GM12874 (cell line): ENCODE data around the gene PAPOLA.

Experiments
- CTCF ChIP-seq: IDR thresholded peaks from 2 replicates; pipeline ENCODE4 v1.5.1; 2011; ENCODE audit warnings: low read depth, mild to moderate bottlenecking, control low read depth, low read length, moderate library complexity; ENCODE audit not compliant: insufficient read depth

PAPOLA gene

GRCh38 chr14:96489327-96489726, 12.9 kb upstream of the PAPOLA start:
- TF ChIP-seq CTCF = no peak

- TF ChIP-seq CTCF = no peak
Measured at GRCh38 chr14:96493178-96493577, 9.0 kb upstream of the PAPOLA start.

GRCh38 chr14:96494331-96494730, 7.9 kb upstream of the PAPOLA start:
- no peak for TF ChIP-seq CTCF

GRCh38 chr14:96497087-96497486, 5.1 kb upstream of the PAPOLA start:
- TF ChIP-seq CTCF = no peak

GRCh38 chr14:96497586-96497985, 4.6 kb upstream of the PAPOLA start:
- TF ChIP-seq CTCF = no peak

- TF ChIP-seq CTCF = no peak
Measured at GRCh38 chr14:96501217-96501739, 904 bp upstream of the PAPOLA start.

GRCh38 chr14:96502621-96503305, 581 bp downstream of the PAPOLA start:
- TF ChIP-seq CTCF = no peak
